K562 (cell line): ENCODE data around the gene STK4. TPM values are rescaled to one million over a fixed set of nuclear protein-coding genes. Genes with fewer than 3 reads are reported as not detected.

ENCODE experiments used
- ASH1L ChIP-seq: fragments of 450-650 bp; IDR thresholded peaks from 2 replicates; pipeline ENCODE4 v1.6.1; 2018; ENCODE audit warnings: borderline replicate concordance, mild to moderate bottlenecking, low read depth; ENCODE audit not compliant: partially characterized antibody
- ATF2 ChIP-seq: sonication (generic); formaldehyde crosslinking; IDR thresholded peaks from 2 replicates; pipeline ENCODE4 v1.8.1; 2022; ENCODE audit warnings: missing genetic modification reagents
- C11orf30 ChIP-seq: fragments of 450-650 bp; IDR thresholded peaks from 2 replicates; pipeline ENCODE4 v1.6.1; 2016; ENCODE audit warnings: low read depth, mild to moderate bottlenecking
- CBX3 ChIP-seq, 2 experiments: IDR thresholded peaks; 1 replicate in 1 of 2; 2 replicates in 1 of 2; pipeline ENCODE4 v1.6.1; 2012; ENCODE audit warnings: inconsistent platforms in 2 of 2, low read length in 2 of 2, borderline replicate concordance in 1 of 2, control low read depth in 1 of 2
- CREBBP ChIP-seq: IDR thresholded peaks from one replicate; pipeline ENCODE4 v1.6.1; 2012; ENCODE audit warnings: low read depth, mild to moderate bottlenecking, control low read depth, inconsistent platforms, low read length
- HMG20A ChIP-seq: fragments of 450-650 bp; formaldehyde crosslinking; conservative IDR thresholded peaks from 2 replicates; pipeline ENCODE4 v1.4.0; 2020; ENCODE audit warnings: mild to moderate bottlenecking, mixed read lengths
- HSF4 ChIP-seq: fragments of 250-450 bp; sonication (Bioruptor Pico); IDR thresholded peaks from 2 replicates; pipeline ENCODE4 v2.1.2; 2022; ENCODE audit warnings: mild to moderate bottlenecking, moderate library complexity, borderline replicate concordance
- MCM5 ChIP-seq: fragments of 450-650 bp; IDR thresholded peaks from 2 replicates; pipeline ENCODE4 v1.6.1; 2016; ENCODE audit warnings: low read depth
- NR2F6 ChIP-seq: fragments of 450-650 bp; formaldehyde crosslinking; IDR thresholded peaks from 2 replicates; pipeline ENCODE4 v1.4.0; 2020; ENCODE audit warnings: mild to moderate bottlenecking
- POLR2A ChIP-seq: fragments of 450-650 bp; conservative IDR thresholded peaks from 2 replicates; pipeline ENCODE4 v1.6.1; 2016
- POLR2G ChIP-seq: fragments of 200-400 bp; formaldehyde crosslinking; IDR thresholded peaks from 2 replicates; pipeline ENCODE4 v1.6.1; 2017; ENCODE audit warnings: low read depth, mild to moderate bottlenecking, antibody characterized with exemption, low read length, moderate library complexity
- RBM34 ChIP-seq: fragments of 200-400 bp; formaldehyde crosslinking; IDR thresholded peaks from 2 replicates; pipeline ENCODE4 v1.6.1; 2018; ENCODE audit warnings: low read length, borderline replicate concordance; ENCODE audit not compliant: insufficient read depth
- SAP30 ChIP-seq: fragments of 200-600 bp; sonication (generic); IDR thresholded peaks from 2 replicates; pipeline ENCODE4 v1.6.1; 2012; ENCODE audit warnings: borderline replicate concordance, low read depth, mild to moderate bottlenecking, moderate library complexity, low read length, control low read depth, inconsistent platforms; ENCODE audit not compliant: insufficient read depth, poor library complexity, severe bottlenecking
- TCF7L2 ChIP-seq: fragments of 150-350 bp; IDR thresholded peaks from 2 replicates; pipeline ENCODE4 v1.6.1; 2016; ENCODE audit warnings: low read depth, mild to moderate bottlenecking, low read length, moderate library complexity
- TEAD2 ChIP-seq: fragments of 450-650 bp; IDR thresholded peaks from 2 replicates; pipeline ENCODE4 v1.6.1; 2016; ENCODE audit warnings: missing genetic modification characterization, control low read depth, missing compliant biosample characterization
- ZMIZ1 ChIP-seq, 2 experiments: fragments of 150-350 bp in 1 of 2; IDR thresholded peaks; 2 replicates each; pipeline ENCODE4 v1.6.1; 2012 to 2016; ENCODE audit warnings: low read depth in 2 of 2, low read length in 2 of 2, mild to moderate bottlenecking in 1 of 2, moderate library complexity in 1 of 2
- ZNF165 ChIP-seq: fragments of 250-450 bp; sonication (Bioruptor Pico); IDR thresholded peaks from 2 replicates; pipeline ENCODE4 v1.4.0; 2020; ENCODE audit warnings: borderline replicate concordance
- ZNF354B ChIP-seq: fragments of 250-450 bp; sonication (Bioruptor Pico); IDR thresholded peaks from 2 replicates; pipeline ENCODE4 v1.4.0; 2020
- ZNF436 ChIP-seq: fragments of 250-450, 450-650 bp; sonication (Bioruptor Pico); formaldehyde crosslinking; IDR thresholded peaks from 2 replicates; pipeline ENCODE4 v1.7.0; 2020; ENCODE audit warnings: mild to moderate bottlenecking
- ZNF766 ChIP-seq: fragments of 200-800 bp; sonication (Bioruptor generic); conservative IDR thresholded peaks from 2 replicates; pipeline ENCODE4 v1.6.1; 2016; ENCODE audit warnings: missing genetic modification characterization, missing compliant biosample characterization
- ZNF780A ChIP-seq: fragments of 250-450 bp; sonication (Bioruptor Pico); IDR thresholded peaks from 2 replicates; pipeline ENCODE4 v1.5.0; 2021; ENCODE audit warnings: mild to moderate bottlenecking
- polyA plus RNA-seq, 8 experiments: library from polyadenylated mRNA; depleted of rRNA in 4 of 8; stranded (reverse) in 5 of 8; unstranded in 3 of 8; fragments of >200 nt; fragmentation: Nextera tagmentation in 2 of 8; fragmentation: Illumina TruSeq in 1 of 8; extraction: Ambion mirVana in 2 of 8; extraction: Trizol in 1 of 8; gene quantifications; 2 replicates each; pipeline versions ENCODE4 v1.2.1 to v1.2.3, GENCODE V29; 2011 to 2014; ENCODE audit warnings: inconsistent platforms in 1 of 8, missing spikeins in 1 of 8
- total RNA-seq, 7 experiments: library from RNA; depleted of rRNA in 6 of 7; stranded (reverse); fragments of >200 nt in 6 of 7; fragmentation: Illumina TruSeq in 2 of 7; extraction: Trizol in 2 of 7; gene quantifications; 2 replicates each; pipeline versions ENCODE4 v1.2.1 to v1.2.3, GENCODE V29; 2011 to 2021; ENCODE audit warnings: low replicate concordance in 1 of 7
- TF ChIP-seq, protein P1 (sequence below): fragments of 450-650 bp; formaldehyde crosslinking; IDR thresholded peaks from 2 replicates; pipeline ENCODE4 v1.4.0; 2020; ENCODE audit warnings: mild to moderate bottlenecking, moderate library complexity

The STK4 gene
- total and polyA plus RNA-seq, 9 of the 15 experiments (the other 6 are each of a cell fraction or from before 2014, with no cell fraction given) = 11.9 to 30.6 (median 22.2) TPM

GRCh38 chr20:44966030-44966961 lies at the start of gene STK4 (continued):
- TF ChIP-seq ZMIZ1 (IDR thresholded peaks at IDR 0.05; ENCODE audit: low read depth in 2 of 2, low read length in 2 of 2) (no peak; a peak in 1 of 4 replicates), ASH1L (no peak), ZNF436 (CRISPR knock-in tag) (no peak), ZNF780A (CRISPR knock-in tag) (no peak), CBX3 (IDR thresholded peaks at IDR 0.05; ENCODE audit: borderline replicate concordance in 1 of 2, low read length in 2 of 2) (peak in 1 of 2 experiments; percentile 54; a peak in 1 of 3 replicates), SAP30 (peak; percentile 86), RBM34 (no peak), POLR2A (peak; percentile 89), NR2F6 (CRISPR knock-in tag) (no peak), HMG20A (CRISPR knock-in tag) (no peak), C11orf30 (peak; percentile 57), TEAD2 (tag) (no peak), CREBBP (no peak), ZNF354B (CRISPR knock-in tag) (no peak), ZNF165 (0 out of 2 replicates have a peak, but pooled peaks have one; percentile 4), ATF2 (CRISPR knock-in tag) (no peak), ZNF766 (CRISPR knock-in tag) (no peak), POLR2G (peak; percentile 97), HSF4 (CRISPR knock-in tag) (no peak), MCM5 (no peak), TCF7L2 (no peak)
- TF ChIP-seq, protein P1, sequence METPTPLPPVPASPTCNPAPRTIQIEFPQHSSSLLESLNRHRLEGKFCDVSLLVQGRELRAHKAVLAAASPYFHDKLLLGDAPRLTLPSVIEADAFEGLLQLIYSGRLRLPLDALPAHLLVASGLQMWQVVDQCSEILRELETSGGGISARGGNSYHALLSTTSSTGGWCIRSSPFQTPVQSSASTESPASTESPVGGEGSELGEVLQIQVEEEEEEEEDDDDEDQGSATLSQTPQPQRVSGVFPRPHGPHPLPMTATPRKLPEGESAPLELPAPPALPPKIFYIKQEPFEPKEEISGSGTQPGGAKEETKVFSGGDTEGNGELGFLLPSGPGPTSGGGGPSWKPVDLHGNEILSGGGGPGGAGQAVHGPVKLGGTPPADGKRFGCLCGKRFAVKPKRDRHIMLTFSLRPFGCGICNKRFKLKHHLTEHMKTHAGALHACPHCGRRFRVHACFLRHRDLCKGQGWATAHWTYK (CRISPR knock-in tag) = no peak
